K562 (cell line): ENCODE measurements around the gene CDKL1. TPM values are rescaled to one million over a fixed set of nuclear protein-coding genes. Genes with fewer than 3 reads are reported as not detected.

ENCODE experiments used
- BCLAF1 ChIP-seq, 2 experiments: fragments of 450-650 bp in 1 of 2; IDR thresholded peaks; 2 replicates each; pipeline ENCODE4 v1.6.1; 2011 to 2017; ENCODE audit warnings: low read depth in 2 of 2, antibody characterized with exemption in 1 of 2, borderline replicate concordance in 1 of 2, low read length in 1 of 2, mild to moderate bottlenecking in 1 of 2, mixed read lengths in 1 of 2; ENCODE audit not compliant: control insufficient read depth in 1 of 2
- BHLHE40 ChIP-seq: IDR thresholded peaks from 2 replicates; pipeline ENCODE4 v1.6.1; 2011; ENCODE audit warnings: low read length, improper control_type of control experiment
- CBX2 ChIP-seq: fragments of 200-600 bp; sonication (generic); IDR thresholded peaks from one replicate; pipeline ENCODE4 v1.6.1; 2012; ENCODE audit warnings: mild to moderate bottlenecking, low read length, inconsistent platforms; ENCODE audit not compliant: insufficient read depth, poor library complexity, severe bottlenecking
- DPF2 ChIP-seq: fragments of 450-650 bp; IDR thresholded peaks from 2 replicates; pipeline ENCODE4 v1.6.1; 2016
- E2F1 ChIP-seq: sonication (generic); formaldehyde crosslinking; IDR thresholded peaks from 2 replicates; pipeline ENCODE4 v1.8.1; 2023; ENCODE audit warnings: mild to moderate bottlenecking, missing genetic modification reagents, moderate library complexity
- GATA2 ChIP-seq: sonication (generic); formaldehyde crosslinking; IDR thresholded peaks from 2 replicates; pipeline ENCODE4 v1.4.0; 2020; ENCODE audit warnings: mild to moderate bottlenecking, missing genetic modification reagents
- KDM5B ChIP-seq: fragments of 200-600 bp; sonication (generic); IDR thresholded peaks from 2 replicates; pipeline ENCODE4 v1.6.1; 2012; ENCODE audit warnings: low read depth, mild to moderate bottlenecking, moderate library complexity, low read length, control low read depth, inconsistent platforms; ENCODE audit not compliant: insufficient replicate concordance
- MEIS2 ChIP-seq: fragments of 450-650 bp; IDR thresholded peaks from 2 replicates; pipeline ENCODE4 v1.6.1; 2014; ENCODE audit warnings: mild to moderate bottlenecking; ENCODE audit not compliant: partially characterized antibody
- NCOR1 ChIP-seq: fragments of 450-650 bp; IDR thresholded peaks from 2 replicates; pipeline ENCODE4 v1.6.1; 2016; ENCODE audit warnings: mild to moderate bottlenecking, moderate library complexity
- RBM25 ChIP-seq: fragments of 200-400 bp; formaldehyde crosslinking; IDR thresholded peaks from 2 replicates; pipeline ENCODE4 v1.6.1; 2018; ENCODE audit warnings: low read length, low read depth, moderate library complexity; ENCODE audit not compliant: severe bottlenecking
- RCOR1 ChIP-seq, 2 experiments: IDR thresholded peaks; 2 replicates each; pipeline ENCODE4 v1.6.1; 2012; ENCODE audit warnings: low read depth in 2 of 2, low read length in 2 of 2, borderline replicate concordance in 1 of 2, improper control_type of control experiment in 1 of 2
- REST ChIP-seq, 2 experiments: fragments of 450-650 bp; formaldehyde crosslinking in 1 of 2; IDR thresholded peaks; 2 replicates each; pipeline versions ENCODE4 v1.4.0 to v1.6.1; 2014 to 2020; ENCODE audit warnings: mild to moderate bottlenecking in 2 of 2, borderline replicate concordance in 1 of 2, low read depth in 1 of 2
- RNF2 ChIP-seq: sonication (generic); IDR thresholded peaks from 2 replicates; pipeline ENCODE4 v1.6.1; 2016
- ZNF175 ChIP-seq: fragments of 200-800 bp; sonication (Bioruptor generic); IDR thresholded peaks from 2 replicates; pipeline ENCODE4 v1.6.1; 2016; ENCODE audit warnings: low read depth, mild to moderate bottlenecking, missing genetic modification characterization, missing compliant biosample characterization
- polyA plus RNA-seq, 8 experiments: library from polyadenylated mRNA; depleted of rRNA in 4 of 8; stranded (reverse) in 5 of 8; unstranded in 3 of 8; fragments of >200 nt; fragmentation: Nextera tagmentation in 2 of 8; fragmentation: Illumina TruSeq in 1 of 8; extraction: Ambion mirVana in 2 of 8; extraction: Trizol in 1 of 8; gene quantifications; 2 replicates each; pipeline versions ENCODE4 v1.2.1 to v1.2.3, GENCODE V29; 2011 to 2014; ENCODE audit warnings: inconsistent platforms in 1 of 8, missing spikeins in 1 of 8
- total RNA-seq, 7 experiments: library from RNA; depleted of rRNA in 6 of 7; stranded (reverse); fragments of >200 nt in 6 of 7; fragmentation: Illumina TruSeq in 2 of 7; extraction: Trizol in 2 of 7; gene quantifications; 2 replicates each; pipeline versions ENCODE4 v1.2.1 to v1.2.3, GENCODE V29; 2011 to 2021; ENCODE audit warnings: low replicate concordance in 1 of 7

CDKL1 gene
- total and polyA plus RNA-seq, 9 of the 15 experiments (the other 6 are each of a cell fraction or from before 2014, with no cell fraction given) = 2.3 to 35.0 (median 7.5) TPM

- TF ChIP-seq E2F1 (no peak), BCLAF1 (IDR thresholded peaks at IDR 0.05; ENCODE audit: borderline replicate concordance in 1 of 2, control insufficient read depth in 1 of 2, low read depth in 2 of 2, low read length in 1 of 2) (no peak), GATA2 (peak; percentile 64; the same call in 1 of the 2 replicates), RNF2 (no peak), MEIS2 (no peak), DPF2 (peak; percentile 46; the same call in 1 of the 2 replicates), REST (IDR thresholded peaks at IDR 0.05; ENCODE audit: borderline replicate concordance) (no peak), REST (CRISPR knock-in tag; IDR thresholded peaks at IDR 0.05; ENCODE audit: low read depth) (no peak), ZNF175 (CRISPR knock-in tag) (no peak), BHLHE40 (peak; percentile 54; the same call in 1 of the 2 replicates), RBM25 (no peak), RCOR1 (IDR thresholded peaks at IDR 0.05; ENCODE audit: borderline replicate concordance in 1 of 2, low read depth in 2 of 2, low read length in 2 of 2) (0 out of 4 replicates have a peak, but pooled peaks of 1 of the 2 experiments have one; percentile 18), CBX2 (no peak), NCOR1 (0 out of 2 replicates have a peak, but pooled peaks have one; percentile 20), KDM5B (no peak)
Observed at GRCh38 chr14:50303744-50304471, 92.8 kb downstream of the CDKL1 start (continued).
